ENCODE data around the gene PCDHGB5. TPM values are rescaled to one million over a fixed set of nuclear protein-coding genes. Genes with fewer than 3 reads are reported as not detected.
"Not testable (repeated sequence)": the region's sequence is repeated elsewhere in the genome, so short reads cannot be mapped to it uniquely, and the experiment has no call there.

The PCDHGB5 gene
- total RNA-seq, 3 donors from 2014 or later, result 3.1 to 9.8 (median 5.6) TPM

DNA sequence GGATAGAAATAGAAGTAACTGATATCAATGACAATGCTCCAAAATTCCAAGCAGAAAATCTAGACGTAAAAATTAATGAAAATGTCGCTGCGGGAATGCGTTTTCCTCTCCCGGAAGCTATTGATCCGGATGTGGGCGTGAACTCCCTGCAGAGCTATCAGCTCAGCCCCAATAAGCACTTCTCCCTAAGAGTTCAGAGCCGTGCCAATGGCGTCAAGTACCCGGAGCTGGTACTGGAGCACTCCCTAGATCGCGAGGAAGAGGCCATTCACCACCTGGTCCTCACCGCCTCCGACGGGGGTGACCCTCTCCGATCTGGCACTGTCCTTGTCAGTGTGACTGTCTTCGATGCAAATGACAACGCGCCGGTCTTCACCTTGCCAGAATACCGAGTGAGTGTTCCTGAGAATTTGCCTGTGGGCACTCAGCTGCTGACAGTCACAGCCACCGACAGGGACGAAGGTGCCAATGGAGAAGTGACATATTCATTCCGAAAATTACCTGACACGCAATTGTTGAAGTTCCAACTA lies 15.9 kb downstream of the PCDHGB5 start:
- Histone ChIP-seq H3K9me3 (peaks cover 93% of the 10 kb centered on the region), H3K4me3 (no peak overlapping the region), H3K36me3 (ENCODE audit: low read depth) (no peaks in the 10 kb centered on the region), H3K4me1 (ENCODE audit: low read depth) (no peaks in the 10 kb centered on the region)
- DNase-seq (peak in 1 of 3 donors; percentile 27), ATAC-seq (peak; percentile 28)
- no peak for TF ChIP-seq CTCF (IDR thresholded peaks at IDR 0.05)
- intact Hi-C loops (cut with DNase I, micrococcal nuclease), result no loop called here

- DNase-seq, result peak in 1 of 3 donors; percentile 19
- H3K9me3 ChIP-seq, result peaks cover 93% of the 10 kb centered on the region
- intact Hi-C loops (cut with DNase I, micrococcal nuclease); H3K4me1 ChIP-seq (ENCODE audit: low read depth); H3K4me3 ChIP-seq; ATAC-seq; H3K36me3 ChIP-seq (ENCODE audit: low read depth): not testable (repeated sequence)
Observed at GRCh38 chr5:141414548-141415274, 17.0 kb downstream of the PCDHGB5 start.

GRCh38 chr5:141415275-141415618 lies 17.5 kb downstream of the PCDHGB5 start:
- H3K4me3 ChIP-seq; H3K4me1 ChIP-seq (ENCODE audit: low read depth); ATAC-seq; H3K36me3 ChIP-seq (ENCODE audit: low read depth); intact Hi-C loops (cut with DNase I, micrococcal nuclease): not testable (repeated sequence)
- H3K9me3 ChIP-seq, result peaks cover 93% of the 10 kb centered on the region
- peak in 1 of 3 donors; percentile 41 for DNase-seq

DNA sequence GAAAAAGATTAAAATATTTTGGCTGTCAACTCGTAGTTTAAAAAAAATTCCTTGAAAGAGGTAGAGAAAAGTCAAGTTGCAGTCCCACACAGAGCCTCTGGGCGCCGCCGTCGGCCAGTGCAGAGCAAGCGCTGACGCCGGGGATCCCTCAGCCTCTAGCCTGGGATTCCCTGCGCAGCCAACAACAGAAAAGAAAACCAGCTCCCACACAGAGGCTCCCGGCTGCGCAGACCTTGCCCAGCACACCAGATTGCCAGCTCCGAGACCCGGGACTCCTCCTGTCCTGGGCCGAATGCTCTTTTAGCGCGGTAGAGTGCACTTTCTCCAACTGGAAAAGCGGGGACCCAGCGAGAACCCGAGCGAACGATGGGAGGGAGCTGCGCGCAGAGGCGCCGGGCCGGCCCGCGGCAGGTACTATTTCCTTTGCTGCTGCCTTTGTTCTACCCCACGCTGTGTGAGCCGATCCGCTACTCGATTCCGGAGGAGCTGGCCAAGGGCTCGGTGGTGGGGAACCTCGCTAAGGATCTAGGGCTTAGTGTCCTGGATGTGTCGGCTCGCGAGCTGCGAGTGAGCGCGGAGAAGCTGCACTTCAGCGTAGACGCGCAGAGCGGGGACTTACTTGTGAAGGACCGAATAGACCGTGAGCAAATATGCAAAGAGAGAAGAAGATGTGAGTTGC lies 19.9 kb downstream of the PCDHGB5 start, which contains the start of gene PCDHGB7:
PCDHGB7 (plus strand) TSS at position 184 of the 679 bp plus-strand sequence; CDS start at position 367, 183 bp downstream.
- DNase-seq (peak; percentile 55 to 63 (median 60)), ATAC-seq (peak; percentile 75)
- H3K4me3 ChIP-seq; intact Hi-C loops (cut with DNase I, micrococcal nuclease); H3K4me1 ChIP-seq (ENCODE audit: low read depth); H3K36me3 ChIP-seq (ENCODE audit: low read depth): not testable (repeated sequence)
- peaks cover 97% of the 10 kb centered on the region for H3K9me3 ChIP-seq
- peak; percentile 9 for TF ChIP-seq CTCF (IDR thresholded peaks at IDR 0.05)

- intact Hi-C loops (cut with DNase I, micrococcal nuclease), result no loop called here
- no peaks in the 10 kb centered on the region for H3K36me3 ChIP-seq (ENCODE audit: low read depth)
- no peak for TF ChIP-seq CTCF (IDR thresholded peaks at IDR 0.05)
- H3K4me3 ChIP-seq, result no peak overlapping the region
- no peaks in the 10 kb centered on the region for H3K4me1 ChIP-seq (ENCODE audit: low read depth)
- no peak for ATAC-seq
- peaks cover 98% of the 10 kb centered on the region for H3K9me3 ChIP-seq
- peak in 1 of 3 donors; percentile 46 for DNase-seq
Observed at GRCh38 chr5:141419074-141419880, 21.5 kb downstream of the PCDHGB5 start.

- H3K4me1 ChIP-seq (ENCODE audit: low read depth), result no peaks in the 10 kb centered on the region
- no peak for TF ChIP-seq CTCF (IDR thresholded peaks at IDR 0.05)
- ATAC-seq, result no peak
- no peak within 1 kb of the TSS for H3K4me3 ChIP-seq
- peak in 2 of 3 donors; percentile 43 to 45 for DNase-seq
- intact Hi-C loops (cut with DNase I, micrococcal nuclease), result no loop called here
- H3K9me3 ChIP-seq, result peaks cover 98% of the 10 kb centered on the region
- H3K36me3 ChIP-seq (ENCODE audit: low read depth), result no peaks in the 10 kb centered on the region
Observed at GRCh38 chr5:141420855-141421488, 23.2 kb downstream of the PCDHGB5 start, which contains the start of gene PCDHGA11. Gene PCDHGA11 (plus strand): TSS chr5:141421051. CDS start chr5:141421228, 177 bp downstream.
